ENCODE data around the gene ABHD6.
"Not testable (repeated sequence)": the region's sequence is repeated elsewhere in the genome, so short reads cannot be mapped to it uniquely, and the experiment has no call there.

Gene ABHD6

DNA sequence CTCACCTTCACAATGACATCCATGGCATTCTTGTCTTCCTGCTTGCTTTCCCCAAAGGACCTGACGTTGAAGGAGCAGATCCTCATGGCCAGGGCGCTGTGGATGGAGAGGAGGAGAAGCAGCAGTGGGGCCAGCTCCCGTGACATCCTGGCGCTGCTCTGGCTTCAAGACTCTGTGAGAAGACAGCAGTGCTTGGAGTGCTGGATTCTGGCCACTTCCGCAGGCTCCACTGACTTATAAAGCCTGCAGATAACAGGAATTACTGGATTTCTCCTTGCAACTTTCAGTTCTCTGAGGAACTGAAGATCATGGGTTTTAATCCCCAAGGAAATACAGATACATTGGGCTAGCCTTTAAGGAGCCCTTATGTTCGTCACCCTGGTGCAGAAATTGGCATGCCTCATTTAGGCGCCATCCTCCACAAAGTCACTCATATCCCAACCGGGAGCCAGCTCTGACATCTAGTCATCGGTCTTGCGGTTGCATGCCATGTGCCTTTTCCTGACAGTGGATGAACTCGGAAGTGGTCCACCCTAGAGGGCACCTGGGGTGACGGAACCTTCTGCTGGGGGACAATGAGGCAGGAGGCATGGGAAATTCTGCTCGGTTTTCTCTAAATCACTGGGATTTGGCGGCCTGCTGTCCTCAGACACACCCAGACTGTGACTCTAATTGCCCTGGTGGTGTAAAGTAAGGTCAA lies 26.7 kb upstream of the ABHD6 start, which contains the start of gene DNASE1L3:
DNASE1L3 (minus strand) TSS at position 212 of the 700 bp plus-strand sequence; CDS start at position 146, 66 bp downstream.
- DNase-seq: no peak

DNA sequence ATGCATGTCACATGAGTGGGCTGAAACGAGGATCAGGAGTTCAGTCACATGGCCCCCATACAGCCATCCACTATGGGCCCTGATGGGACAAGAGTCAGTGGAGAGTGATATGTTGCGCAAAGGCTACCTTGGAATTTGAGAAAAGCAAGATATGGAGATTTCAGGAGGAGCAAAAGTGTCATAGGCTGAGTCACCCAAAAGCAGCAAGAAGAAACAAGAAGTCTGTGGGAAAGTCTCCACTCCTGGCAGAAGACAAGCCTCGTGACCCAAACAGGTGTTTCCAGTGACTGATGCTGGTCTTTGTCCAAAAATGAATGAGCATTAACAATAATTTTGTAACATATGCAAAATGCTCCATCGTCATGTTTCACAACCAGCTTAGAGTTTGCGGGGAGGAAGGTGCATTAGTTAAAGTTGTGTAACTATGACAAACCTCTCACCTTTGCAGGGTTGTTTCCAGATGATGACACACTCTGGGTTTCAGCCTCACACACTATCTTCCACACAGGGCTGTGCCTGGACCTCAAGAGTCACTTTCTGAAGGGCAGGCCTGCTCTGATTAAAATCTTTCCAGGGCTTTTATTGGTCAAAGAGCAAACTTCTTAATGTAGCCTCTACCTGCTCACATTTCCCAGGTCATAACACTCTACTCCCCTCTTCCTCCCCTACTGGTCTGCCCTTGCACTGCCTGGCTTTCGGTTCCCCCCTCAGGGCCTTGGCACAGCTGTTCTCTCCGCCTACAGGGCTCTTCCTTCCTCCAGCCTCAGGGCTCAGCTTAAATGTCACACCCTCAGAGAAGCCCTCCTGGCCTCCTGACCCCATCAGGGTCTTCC lies 22.9 kb upstream of the ABHD6 start:
- no peak for DNase-seq

DNA sequence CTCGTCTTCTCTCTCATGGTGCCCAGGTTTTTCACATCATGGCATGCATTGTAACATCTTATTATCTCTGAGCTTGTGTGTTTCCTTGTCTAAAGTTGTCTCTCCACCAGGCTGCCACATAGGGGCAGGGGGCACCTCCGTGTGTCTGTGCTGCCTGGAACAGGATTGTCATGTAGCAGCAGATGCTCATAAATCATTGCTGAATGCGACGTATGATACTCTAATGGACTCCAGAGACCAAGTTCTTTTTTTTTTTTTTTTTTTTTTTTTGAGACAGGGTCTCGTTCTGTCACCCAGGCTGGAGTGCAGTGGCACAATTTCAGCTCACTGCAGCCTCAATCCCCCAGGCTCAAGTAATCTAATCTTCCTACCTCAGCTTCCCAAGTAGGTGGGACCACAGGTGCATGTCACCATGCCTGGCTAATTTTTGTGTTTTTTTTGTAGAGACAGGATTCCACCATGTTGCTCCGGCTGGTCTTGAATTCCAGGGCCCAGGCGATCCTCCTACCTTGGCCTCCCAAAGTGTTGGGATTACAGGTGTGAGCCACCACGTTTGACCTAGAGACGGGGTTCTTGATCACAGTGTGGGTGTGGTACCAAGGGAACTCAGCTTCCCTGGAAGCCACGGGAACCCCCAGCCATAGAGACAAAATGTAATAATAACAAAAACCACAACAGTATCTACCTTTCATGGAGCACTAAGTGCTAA lies 22.1 kb upstream of the ABHD6 start:
- DNase-seq: no peak

- DNase-seq: no peak
Observed at GRCh38 chr3:58216496-58217195, 20.9 kb upstream of the ABHD6 start.

GRCh38 chr3:58217209-58217811 lies 20.3 kb upstream of the ABHD6 start:
- DNase-seq: peak; percentile 38

DNA sequence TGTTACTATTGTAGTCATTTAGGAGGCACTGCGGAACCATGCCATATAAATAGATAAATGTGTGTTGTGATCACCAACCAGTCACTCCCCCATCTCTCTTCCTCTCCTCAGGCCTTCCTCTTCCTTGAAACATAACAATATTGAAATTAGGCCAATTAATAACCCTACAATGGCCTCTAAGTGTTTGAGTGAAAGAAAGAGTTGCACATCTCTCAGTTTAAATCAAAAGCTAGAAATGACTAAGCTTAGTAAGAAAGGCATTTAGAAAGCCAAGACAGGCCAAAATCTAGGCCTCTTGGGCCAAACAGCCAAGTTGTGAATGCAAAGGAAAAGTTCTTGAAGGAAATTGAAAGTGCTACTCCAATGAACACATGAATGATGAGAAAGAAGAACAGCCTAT lies 18.7 kb upstream of the ABHD6 start:
- DNase-seq: no peak

GRCh38 chr3:58222161-58222724 lies 15.3 kb upstream of the ABHD6 start:
- DNase-seq: no peak

- DNase-seq: no peak
Observed at GRCh38 chr3:58223855-58224254, 13.7 kb upstream of the ABHD6 start.

DNA sequence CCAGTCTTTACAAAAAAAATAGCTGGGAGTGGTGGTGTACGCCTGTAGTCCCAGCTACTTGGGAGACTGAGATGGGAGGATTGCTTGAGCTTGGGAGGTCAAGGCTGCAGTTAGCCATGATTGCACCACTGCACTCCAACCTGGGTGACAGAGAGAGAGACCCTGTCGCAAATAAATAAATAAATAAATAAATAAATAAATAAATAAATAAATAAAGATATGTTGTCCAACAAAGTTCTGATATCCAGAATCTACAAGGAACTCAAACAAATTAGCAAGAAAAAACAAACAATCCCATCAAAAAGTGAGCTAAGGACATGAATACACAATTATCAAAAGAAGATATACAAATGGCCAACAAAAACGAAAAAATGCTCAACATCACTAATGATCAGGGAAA lies 9.7 kb upstream of the ABHD6 start:
- DNase-seq: not testable (repeated sequence)

DNA sequence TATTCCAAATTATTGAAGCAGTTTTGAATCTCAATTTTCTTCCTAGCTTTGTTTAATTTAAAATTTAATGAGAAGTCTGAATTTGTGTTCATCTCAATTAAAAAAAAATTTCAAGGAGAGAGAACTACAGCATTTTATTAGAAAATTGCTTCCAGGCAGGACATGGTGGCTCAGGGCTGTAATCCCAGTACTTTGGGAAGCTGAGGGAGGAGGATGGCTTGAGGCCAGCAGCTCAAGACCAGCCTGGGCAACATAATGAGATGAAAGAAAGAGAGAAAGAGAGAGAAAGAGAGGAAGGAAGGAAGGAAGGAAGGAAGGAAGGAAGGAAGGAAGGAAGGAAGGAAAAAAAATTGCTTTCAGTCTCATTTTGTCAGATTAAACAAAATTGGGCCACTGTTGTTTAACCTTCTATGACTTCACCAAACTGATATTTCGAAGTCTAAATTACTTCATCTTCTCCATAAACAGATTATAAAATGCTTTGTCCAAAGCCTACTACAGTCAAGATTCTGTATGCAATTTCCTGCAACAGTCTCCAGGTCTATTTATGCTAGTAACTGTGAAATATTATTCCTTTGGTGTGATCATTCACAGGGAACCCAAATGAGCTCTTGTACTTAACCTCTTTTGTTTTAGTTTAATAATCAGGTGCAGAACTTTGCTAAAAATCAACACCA lies 6.6 kb upstream of the ABHD6 start:
- no peak for DNase-seq

GRCh38 chr3:58231666-58232065 lies 5.9 kb upstream of the ABHD6 start:
- DNase-seq: no peak

- DNase-seq: no peak
Observed at GRCh38 chr3:58234516-58234931, 3.1 kb upstream of the ABHD6 start.

- DNase-seq: no peak
Observed at GRCh38 chr3:58235970-58236369, 1.6 kb upstream of the ABHD6 start.

DNA sequence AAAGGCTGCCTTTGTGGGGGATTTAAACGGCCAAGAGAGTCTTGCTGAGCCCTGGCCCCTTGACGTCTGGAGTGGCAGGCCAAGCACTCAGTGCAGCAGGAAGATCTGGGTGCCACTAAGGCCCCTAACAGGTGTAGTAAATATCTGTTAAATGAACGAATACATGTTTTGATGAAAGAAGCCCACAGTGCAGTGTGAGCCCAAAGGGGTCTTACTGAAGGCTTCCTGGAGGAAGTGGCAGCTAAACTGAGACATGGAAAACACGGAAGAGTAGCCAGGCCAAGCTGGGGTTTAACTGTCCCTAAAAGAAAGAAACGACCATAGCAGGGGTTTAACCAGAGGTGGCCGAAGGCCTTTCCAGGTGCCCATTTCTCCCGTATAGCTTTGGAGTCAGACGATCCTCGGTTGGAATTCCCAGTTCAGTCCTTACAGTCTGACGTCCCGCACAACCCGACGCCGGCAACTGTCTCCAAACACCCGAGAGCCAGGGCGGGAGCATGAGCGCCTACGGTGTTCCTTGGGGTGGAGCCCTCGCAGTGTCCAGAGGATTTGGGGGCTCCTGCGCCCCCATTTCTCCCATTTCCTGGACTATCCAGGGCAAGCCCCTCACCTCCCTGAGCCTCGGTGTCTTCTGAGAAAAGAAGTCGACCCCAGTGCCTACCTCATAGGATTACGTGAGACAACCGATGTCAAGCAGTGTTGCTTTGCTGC lies 910 bp upstream of the ABHD6 start:
- no peak for DNase-seq

- no peak for DNase-seq
Observed at GRCh38 chr3:58237941-58238681, 519 bp downstream of the ABHD6 start.

DNA sequence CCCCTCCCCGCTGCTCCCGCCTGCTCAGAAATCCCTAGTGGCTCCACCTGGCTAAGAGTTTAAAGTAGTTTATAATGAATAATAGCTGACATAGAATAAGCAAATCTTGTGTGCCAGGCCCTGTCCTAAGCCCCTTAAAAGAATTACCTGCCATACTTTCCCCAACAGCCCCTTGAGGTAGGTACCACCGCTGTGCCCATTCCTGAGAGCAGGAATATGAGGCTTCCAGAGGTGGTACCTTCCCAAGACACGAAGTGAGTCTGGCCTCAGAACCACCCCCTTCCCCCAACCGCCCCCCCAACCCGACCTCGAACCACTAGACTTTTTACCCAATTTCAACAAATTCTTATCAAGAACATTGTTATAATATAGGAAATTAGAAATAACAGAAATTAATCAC lies 1.2 kb downstream of the ABHD6 start:
- DNase-seq: no peak

GRCh38 chr3:58241306-58242044 lies 3.9 kb downstream of the ABHD6 start:
- no peak for DNase-seq

GRCh38 chr3:58242340-58242739 lies 4.7 kb downstream of the ABHD6 start:
- no peak for DNase-seq

GRCh38 chr3:58242860-58243259 lies 5.3 kb downstream of the ABHD6 start:
- not testable (repeated sequence) for DNase-seq

Measured in NCI-H510A treated with DMSO at 0.1 percent for 48 hours (cell line).